ENCODE measurements around the gene FTSJ3.

The FTSJ3 gene

DNA sequence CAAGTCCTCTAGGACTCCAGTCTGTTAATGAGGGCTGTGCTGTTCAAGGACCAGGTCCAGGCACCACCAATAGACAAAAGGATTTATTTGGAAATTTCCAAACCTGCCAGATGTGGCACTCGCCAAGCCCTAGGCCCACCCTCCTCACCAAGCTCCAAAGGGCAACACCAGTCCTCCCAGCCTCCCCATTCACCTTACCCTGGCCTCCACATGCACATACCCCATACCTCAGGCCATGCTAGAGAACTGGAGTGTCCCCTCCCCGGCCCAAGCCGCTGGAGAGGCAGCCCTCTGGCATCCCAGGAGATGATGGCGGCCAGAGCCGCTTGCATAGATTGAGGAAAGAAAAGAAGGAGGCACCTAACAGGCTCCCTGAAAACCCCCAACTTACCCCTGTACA is 4.6 kb upstream of the FTSJ3 start:
- H3K27me3 ChIP-seq (ENCODE audit: insufficient read depth, poor library complexity, severe bottlenecking) = no peaks in the 10 kb centered on the region
- TF ChIP-seq, protein P1, sequence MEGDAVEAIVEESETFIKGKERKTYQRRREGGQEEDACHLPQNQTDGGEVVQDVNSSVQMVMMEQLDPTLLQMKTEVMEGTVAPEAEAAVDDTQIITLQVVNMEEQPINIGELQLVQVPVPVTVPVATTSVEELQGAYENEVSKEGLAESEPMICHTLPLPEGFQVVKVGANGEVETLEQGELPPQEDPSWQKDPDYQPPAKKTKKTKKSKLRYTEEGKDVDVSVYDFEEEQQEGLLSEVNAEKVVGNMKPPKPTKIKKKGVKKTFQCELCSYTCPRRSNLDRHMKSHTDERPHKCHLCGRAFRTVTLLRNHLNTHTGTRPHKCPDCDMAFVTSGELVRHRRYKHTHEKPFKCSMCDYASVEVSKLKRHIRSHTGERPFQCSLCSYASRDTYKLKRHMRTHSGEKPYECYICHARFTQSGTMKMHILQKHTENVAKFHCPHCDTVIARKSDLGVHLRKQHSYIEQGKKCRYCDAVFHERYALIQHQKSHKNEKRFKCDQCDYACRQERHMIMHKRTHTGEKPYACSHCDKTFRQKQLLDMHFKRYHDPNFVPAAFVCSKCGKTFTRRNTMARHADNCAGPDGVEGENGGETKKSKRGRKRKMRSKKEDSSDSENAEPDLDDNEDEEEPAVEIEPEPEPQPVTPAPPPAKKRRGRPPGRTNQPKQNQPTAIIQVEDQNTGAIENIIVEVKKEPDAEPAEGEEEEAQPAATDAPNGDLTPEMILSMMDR (IDR thresholded peaks at IDR 0.05; ENCODE audit: insufficient read depth, low read length) = no peak
- TF ChIP-seq GABPA (IDR thresholded peaks at IDR 0.05; ENCODE audit: low read depth) (no peak), SPI1 (IDR thresholded peaks at IDR 0.05; ENCODE audit: borderline replicate concordance, low read depth) (no peak), POLR2AphosphoS5 (IDR thresholded peaks at IDR 0.05; ENCODE audit: low read depth) (no peak)
- TF ChIP-seq, protein P2, sequence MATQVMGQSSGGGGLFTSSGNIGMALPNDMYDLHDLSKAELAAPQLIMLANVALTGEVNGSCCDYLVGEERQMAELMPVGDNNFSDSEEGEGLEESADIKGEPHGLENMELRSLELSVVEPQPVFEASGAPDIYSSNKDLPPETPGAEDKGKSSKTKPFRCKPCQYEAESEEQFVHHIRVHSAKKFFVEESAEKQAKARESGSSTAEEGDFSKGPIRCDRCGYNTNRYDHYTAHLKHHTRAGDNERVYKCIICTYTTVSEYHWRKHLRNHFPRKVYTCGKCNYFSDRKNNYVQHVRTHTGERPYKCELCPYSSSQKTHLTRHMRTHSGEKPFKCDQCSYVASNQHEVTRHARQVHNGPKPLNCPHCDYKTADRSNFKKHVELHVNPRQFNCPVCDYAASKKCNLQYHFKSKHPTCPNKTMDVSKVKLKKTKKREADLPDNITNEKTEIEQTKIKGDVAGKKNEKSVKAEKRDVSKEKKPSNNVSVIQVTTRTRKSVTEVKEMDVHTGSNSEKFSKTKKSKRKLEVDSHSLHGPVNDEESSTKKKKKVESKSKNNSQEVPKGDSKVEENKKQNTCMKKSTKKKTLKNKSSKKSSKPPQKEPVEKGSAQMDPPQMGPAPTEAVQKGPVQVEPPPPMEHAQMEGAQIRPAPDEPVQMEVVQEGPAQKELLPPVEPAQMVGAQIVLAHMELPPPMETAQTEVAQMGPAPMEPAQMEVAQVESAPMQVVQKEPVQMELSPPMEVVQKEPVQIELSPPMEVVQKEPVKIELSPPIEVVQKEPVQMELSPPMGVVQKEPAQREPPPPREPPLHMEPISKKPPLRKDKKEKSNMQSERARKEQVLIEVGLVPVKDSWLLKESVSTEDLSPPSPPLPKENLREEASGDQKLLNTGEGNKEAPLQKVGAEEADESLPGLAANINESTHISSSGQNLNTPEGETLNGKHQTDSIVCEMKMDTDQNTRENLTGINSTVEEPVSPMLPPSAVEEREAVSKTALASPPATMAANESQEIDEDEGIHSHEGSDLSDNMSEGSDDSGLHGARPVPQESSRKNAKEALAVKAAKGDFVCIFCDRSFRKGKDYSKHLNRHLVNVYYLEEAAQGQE (IDR thresholded peaks at IDR 0.05; ENCODE audit: insufficient replicate concordance, low read depth) = no peak
- DNase-seq (ENCODE audit: low read depth in 1 of 2, low spot score in 1 of 2) = no peak
- H3K27ac ChIP-seq (replicated peaks) = no peak overlapping the region
- H3K4me3 ChIP-seq (replicated peaks; ENCODE audit: insufficient read depth, low read length) = no peak overlapping the region

DNA sequence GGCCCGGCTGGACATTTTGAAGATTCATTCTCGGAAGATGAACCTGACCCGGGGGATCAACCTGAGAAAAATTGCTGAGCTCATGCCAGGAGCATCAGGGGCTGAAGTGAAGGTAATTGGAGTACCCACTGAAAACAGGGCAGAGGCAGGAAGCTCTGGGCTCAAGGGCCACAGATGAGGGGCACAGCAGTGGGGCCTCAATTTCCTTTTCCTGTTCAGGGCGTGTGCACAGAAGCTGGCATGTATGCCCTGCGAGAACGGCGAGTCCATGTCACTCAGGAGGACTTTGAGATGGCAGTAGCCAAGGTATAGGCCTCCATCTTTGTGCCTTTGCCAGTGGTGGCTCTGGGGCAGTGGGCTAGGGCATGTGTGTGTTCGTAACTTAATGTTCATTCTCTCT is 4.0 kb upstream of the FTSJ3 start:
- DNase-seq (ENCODE audit: low read depth in 1 of 2, low spot score in 1 of 2) = no peak
- no peak overlapping the region for H3K27ac ChIP-seq (replicated peaks)
- no peak overlapping the region for H3K4me3 ChIP-seq (replicated peaks; ENCODE audit: insufficient read depth, low read length)
- TF ChIP-seq SPI1 (IDR thresholded peaks at IDR 0.05; ENCODE audit: borderline replicate concordance, low read depth) = no peak
- no peak for TF ChIP-seq POLR2AphosphoS5 (IDR thresholded peaks at IDR 0.05; ENCODE audit: low read depth)
- TF ChIP-seq, protein P2 (IDR thresholded peaks at IDR 0.05; ENCODE audit: insufficient replicate concordance, low read depth) = no peak
- TF ChIP-seq, protein P1 (IDR thresholded peaks at IDR 0.05; ENCODE audit: insufficient read depth, low read length) = no peak
- TF ChIP-seq GABPA (IDR thresholded peaks at IDR 0.05; ENCODE audit: low read depth) = no peak
- H3K27me3 ChIP-seq (ENCODE audit: insufficient read depth, poor library complexity, severe bottlenecking) = no peaks in the 10 kb centered on the region

DNA sequence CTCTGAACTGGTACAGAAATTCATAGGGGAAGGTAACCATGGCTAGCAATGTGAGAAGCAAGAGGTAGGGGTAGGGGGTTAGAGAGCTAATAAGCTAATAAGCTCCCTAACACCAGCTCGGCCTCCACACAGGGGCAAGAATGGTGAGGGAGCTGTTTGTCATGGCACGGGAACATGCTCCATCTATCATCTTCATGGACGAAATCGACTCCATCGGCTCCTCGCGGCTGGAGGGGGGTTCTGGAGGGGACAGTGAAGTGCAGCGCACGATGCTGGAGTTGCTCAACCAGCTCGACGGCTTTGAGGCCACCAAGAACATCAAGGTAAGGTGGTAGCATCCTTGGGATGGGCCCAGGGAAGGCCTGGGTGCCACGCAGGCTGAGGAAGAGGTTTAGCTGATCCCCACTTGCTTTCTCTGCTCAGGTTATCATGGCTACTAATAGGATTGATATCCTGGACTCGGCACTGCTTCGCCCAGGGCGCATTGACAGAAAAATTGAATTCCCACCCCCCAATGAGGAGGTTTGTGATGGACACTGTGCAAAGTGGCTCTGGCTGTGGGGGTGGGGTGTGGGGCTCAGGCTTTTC is 3.5 kb upstream of the FTSJ3 start:
- Histone ChIP-seq H3K27ac (replicated peaks) (no peak overlapping the region), H3K4me3 (replicated peaks; ENCODE audit: insufficient read depth, low read length) (no peak overlapping the region), H3K27me3 (ENCODE audit: insufficient read depth, poor library complexity, severe bottlenecking) (no peaks in the 10 kb centered on the region)
- no peak for DNase-seq (ENCODE audit: low read depth in 1 of 2, low spot score in 1 of 2)
- TF ChIP-seq GABPA (IDR thresholded peaks at IDR 0.05; ENCODE audit: low read depth) = no peak
- TF ChIP-seq, protein P2 (IDR thresholded peaks at IDR 0.05; ENCODE audit: insufficient replicate concordance, low read depth) = no peak
- TF ChIP-seq SPI1 (IDR thresholded peaks at IDR 0.05; ENCODE audit: borderline replicate concordance, low read depth) = no peak
- TF ChIP-seq, protein P1 (IDR thresholded peaks at IDR 0.05; ENCODE audit: insufficient read depth, low read length) = no peak
- no peak for TF ChIP-seq POLR2AphosphoS5 (IDR thresholded peaks at IDR 0.05; ENCODE audit: low read depth)

Data from HL-60 (cell line).